Germinal center (tissue), 1 donor: ENCODE data around the gene SNX3.

Experiments
- DNase-seq: peaks from one replicate; pipeline ENCODE4 v3.0.0; 2012; ENCODE audit warnings: mixed read lengths, low spot score

Gene SNX3

GRCh38 chr6:108203189-108204112 is 57.4 kb downstream of the SNX3 start:
- DNase-seq, result no peak

GRCh38 chr6:108200631-108201030 is 60.2 kb downstream of the SNX3 start:
- no peak for DNase-seq

- DNase-seq, result no peak
Measured at GRCh38 chr6:108200186-108200585, 60.7 kb downstream of the SNX3 start.

GRCh38 chr6:108198761-108199498 is 61.9 kb downstream of the SNX3 start:
- no peak for DNase-seq

GRCh38 chr6:108195209-108195608 is 65.6 kb downstream of the SNX3 start:
- no peak for DNase-seq

GRCh38 chr6:108194503-108194902 is 66.3 kb downstream of the SNX3 start:
- DNase-seq, result no peak

- no peak for DNase-seq
Measured at GRCh38 chr6:108193835-108194234, 67.0 kb downstream of the SNX3 start.

- DNase-seq, result no peak
Measured at GRCh38 chr6:108193131-108193530, 67.7 kb downstream of the SNX3 start.

GRCh38 chr6:108187519-108187918 is 73.3 kb downstream of the SNX3 start:
- no peak for DNase-seq

GRCh38 chr6:108186226-108186625 is 74.6 kb downstream of the SNX3 start:
- DNase-seq, result no peak

- no peak for DNase-seq
Measured at GRCh38 chr6:108180776-108181175, 80.1 kb downstream of the SNX3 start.

GRCh38 chr6:108180266-108180665 is 80.6 kb downstream of the SNX3 start:
- DNase-seq, result no peak

- no peak for DNase-seq
Measured at GRCh38 chr6:108179741-108180140, 81.1 kb downstream of the SNX3 start.

GRCh38 chr6:108176281-108177089 is 84.4 kb downstream of the SNX3 start:
- no peak for DNase-seq

GRCh38 chr6:108175592-108176279 is 85.1 kb downstream of the SNX3 start:
- DNase-seq, result no peak

- no peak for DNase-seq
Measured at GRCh38 chr6:108175176-108175591, 85.7 kb downstream of the SNX3 start.

GRCh38 chr6:108174371-108175175 is 86.3 kb downstream of the SNX3 start:
- no peak for DNase-seq

GRCh38 chr6:108171918-108172516 is 88.8 kb downstream of the SNX3 start:
- DNase-seq, result no peak

- no peak for DNase-seq
Measured at GRCh38 chr6:108171291-108171917, 89.4 kb downstream of the SNX3 start.
